PC-9 (cell line): ENCODE results near the gene BRD9. TPM values are rescaled to one million over a fixed set of nuclear protein-coding genes. Genes with fewer than 3 reads are reported as not detected.

ENCODE experiments used
- BruUV-seq: library from RNA; stranded (reverse); fragments of 400-500 nt; replicated peaks from 2 replicates; lab custom pipeline; 2021; lab: Mats Ljungman, UMichigan
- CTCF ChIA-PET: fragments of 300-600 bp; sonication (Branson Sonifier 250); formaldehyde crosslinking; loops from one replicate; lab custom pipeline; 2022; ENCODE audit warnings: antibody characterized with exemption; lab: Charles Lee
- POLR2A ChIA-PET: fragments of 300-600 bp; sonication (Branson Sonifier 250); formaldehyde crosslinking; loops from one replicate; lab custom pipeline; 2022; ENCODE audit warnings: antibody characterized with exemption; ENCODE audit not compliant: unreplicated experiment; lab: Charles Lee
- DNase-seq, 2 experiments: peaks; one replicate each; pipeline versions ENCODE4 v3.0.0 to v3.0.0-alpha.2; 2015 to 2022; ENCODE audit warnings: mixed read lengths in 1 of 2
- H2AFZ ChIP-seq: fragments of 200-600 bp; sonication (generic); 2 replicates; pipeline ENCODE4 v1.8.1; 2017; ENCODE audit warnings: antibody characterized with exemption
- H3F3A ChIP-seq: fragments of 200-600 bp; sonication (generic); 2 replicates; pipeline ENCODE4 v1.8.1; 2017; ENCODE audit warnings: antibody characterized with exemption, mild to moderate bottlenecking, low read depth; ENCODE audit not compliant: insufficient read depth
- H3K27ac ChIP-seq: fragments of 200-600 bp; sonication (generic); 2 replicates; pipeline ENCODE4 v1.6.1; 2016; ENCODE audit warnings: mixed run types
- H3K27me3 ChIP-seq: fragments of 200-600 bp; sonication (generic); 2 replicates; pipeline ENCODE4 v1.6.1; 2016; ENCODE audit warnings: low read depth, mixed run types; ENCODE audit not compliant: insufficient read depth
- H3K36me3 ChIP-seq: fragments of 200-600 bp; sonication (generic); 2 replicates; pipeline ENCODE4 v1.6.1; 2016; ENCODE audit warnings: low read depth, mixed run types
- H3K4me1 ChIP-seq: fragments of 200-600 bp; sonication (generic); replicated peaks from 2 replicates; pipeline ENCODE4 v1.6.1; 2016; ENCODE audit warnings: mixed run types; ENCODE audit not compliant: insufficient read depth
- H3K4me2 ChIP-seq: fragments of 200-600 bp; sonication (generic); 2 replicates; pipeline ENCODE4 v1.6.1; 2017; ENCODE audit warnings: mixed run types
- H3K4me3 ChIP-seq: fragments of 200-600 bp; sonication (generic); 2 replicates; pipeline ENCODE4 v1.6.1; 2016; ENCODE audit warnings: mixed run types
- H3K79me2 ChIP-seq: fragments of 200-600 bp; sonication (generic); 2 replicates; pipeline ENCODE4 v1.6.1; 2017; ENCODE audit warnings: low read depth, mixed run types
- H3K9me2 ChIP-seq: fragments of 200-600 bp; sonication (generic); 2 replicates; pipeline ENCODE4 v1.8.1; 2017; ENCODE audit warnings: mild to moderate bottlenecking; ENCODE audit not compliant: insufficient read depth
- H3K9me3 ChIP-seq: fragments of 200-600 bp; sonication (generic); 2 replicates; pipeline ENCODE4 v1.8.1; 2016; ENCODE audit warnings: low read depth; ENCODE audit not compliant: insufficient read depth
- H4K20me1 ChIP-seq: fragments of 200-600 bp; sonication (generic); 2 replicates; pipeline ENCODE4 v1.8.1; 2017; ENCODE audit not compliant: insufficient read depth
- CTCF ChIP-seq: fragments of 200-600 bp; sonication (generic); conservative IDR thresholded peaks from 2 replicates; pipeline ENCODE4 v1.6.1; 2017; ENCODE audit warnings: mixed run types, antibody characterized with exemption, mild to moderate bottlenecking, moderate library complexity
- EZH2 ChIP-seq: fragments of 200-600 bp; sonication (generic); IDR thresholded peaks from 2 replicates; pipeline ENCODE4 v1.8.0; 2017; ENCODE audit warnings: antibody characterized with exemption, low read depth
- intact Hi-C: fragments of 100-400 bp; cut with micrococcal nuclease; formaldehyde crosslinking; loops from one replicate; pipeline ENCODE4 v1.10.0; 2022; ENCODE audit not compliant: unreplicated experiment
- total RNA-seq: library from RNA; stranded (reverse); gene quantifications from 2 replicates; pipeline ENCODE4 v1.2.3, GENCODE V29; 2021

BRD9 gene
- total RNA-seq, 1 experiment from 2014 or later, result 102 TPM

DNA sequence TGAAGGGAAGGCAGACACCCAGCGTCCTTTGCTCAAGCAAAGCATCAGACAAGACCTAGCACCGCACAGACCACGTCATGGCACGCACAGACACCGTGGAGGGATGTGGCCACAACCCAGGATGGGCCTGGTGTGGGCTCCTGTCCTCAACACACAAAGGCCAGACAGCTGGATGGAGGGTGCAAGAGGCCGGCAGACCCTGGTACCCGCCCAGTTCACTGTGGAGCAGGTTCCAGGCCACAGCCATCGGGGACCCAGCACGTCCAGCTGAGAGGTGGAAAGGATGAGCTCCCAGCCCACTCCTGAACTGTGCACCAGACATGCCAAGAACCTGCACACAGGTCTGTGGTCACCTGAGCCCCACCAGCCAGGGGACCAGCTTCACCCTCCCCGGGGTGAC is 26.8 kb downstream of the BRD9 start:
- no peaks in the 10 kb centered on the region for H3K27me3 ChIP-seq
- no peaks in the 10 kb centered on the region for H3K4me1 ChIP-seq
- no TSS peak for BruUV-seq
- intact Hi-C loops, result no loop called here
- H3K27ac ChIP-seq, result no peak overlapping the region
- H3K4me2 ChIP-seq, result no peak overlapping the region
- DNase-seq, result no peak
- no peak for TF ChIP-seq EZH2
- H4K20me1 ChIP-seq, result peaks cover 28% of the 10 kb centered on the region
- no peak overlapping the region for H2AFZ ChIP-seq
- CTCF ChIA-PET, result no interaction called here
- no peaks in the 10 kb centered on the region for H3F3A ChIP-seq
- H3K4me3 ChIP-seq, result no peak overlapping the region
- POLR2A ChIA-PET, result no interaction called here
- no peaks in the 10 kb centered on the region for H3K9me3 ChIP-seq
- no peaks in the 10 kb centered on the region for H3K79me2 ChIP-seq
- peaks cover 32% of the 10 kb centered on the region for H3K36me3 ChIP-seq
- H3K9me2 ChIP-seq, result no peaks in the 10 kb centered on the region

DNA sequence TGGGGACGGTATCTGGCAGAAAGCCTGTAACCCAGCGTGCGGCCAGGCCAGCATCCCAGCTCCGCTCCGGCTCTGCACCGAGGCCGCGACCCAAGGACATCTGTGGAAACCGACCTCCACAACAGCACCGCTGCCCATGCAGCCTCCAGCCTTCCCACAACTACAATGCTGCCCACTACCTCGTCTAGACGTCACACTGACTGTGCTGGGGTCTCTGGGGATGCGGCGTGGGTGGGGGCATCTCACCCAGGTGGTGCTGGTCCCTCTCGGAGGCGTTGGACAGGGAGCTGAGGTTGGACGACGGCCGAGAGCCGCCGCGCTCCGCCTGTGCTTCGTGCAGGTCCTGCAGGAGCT is 27.5 kb downstream of the BRD9 start:
- peaks cover 27% of the 10 kb centered on the region for H3K36me3 ChIP-seq
- no peaks in the 10 kb centered on the region for H3F3A ChIP-seq
- H4K20me1 ChIP-seq, result peaks cover 28% of the 10 kb centered on the region
- no peaks in the 10 kb centered on the region for H3K4me1 ChIP-seq
- no peaks in the 10 kb centered on the region for H3K79me2 ChIP-seq
- H3K27me3 ChIP-seq, result no peaks in the 10 kb centered on the region
- no peak overlapping the region for H3K4me3 ChIP-seq
- no TSS peak for BruUV-seq
- intact Hi-C loops, result no loop called here
- DNase-seq, result no peak
- no peak overlapping the region for H3K27ac ChIP-seq
- ChIA-PET POLR2A (no interaction called here), CTCF (no interaction called here)
- no peaks in the 10 kb centered on the region for H3K9me3 ChIP-seq
- no peak overlapping the region for H2AFZ ChIP-seq
- TF ChIP-seq CTCF (no peak), EZH2 (no peak)
- no peaks in the 10 kb centered on the region for H3K9me2 ChIP-seq
- H3K4me2 ChIP-seq, result no peak overlapping the region

DNA sequence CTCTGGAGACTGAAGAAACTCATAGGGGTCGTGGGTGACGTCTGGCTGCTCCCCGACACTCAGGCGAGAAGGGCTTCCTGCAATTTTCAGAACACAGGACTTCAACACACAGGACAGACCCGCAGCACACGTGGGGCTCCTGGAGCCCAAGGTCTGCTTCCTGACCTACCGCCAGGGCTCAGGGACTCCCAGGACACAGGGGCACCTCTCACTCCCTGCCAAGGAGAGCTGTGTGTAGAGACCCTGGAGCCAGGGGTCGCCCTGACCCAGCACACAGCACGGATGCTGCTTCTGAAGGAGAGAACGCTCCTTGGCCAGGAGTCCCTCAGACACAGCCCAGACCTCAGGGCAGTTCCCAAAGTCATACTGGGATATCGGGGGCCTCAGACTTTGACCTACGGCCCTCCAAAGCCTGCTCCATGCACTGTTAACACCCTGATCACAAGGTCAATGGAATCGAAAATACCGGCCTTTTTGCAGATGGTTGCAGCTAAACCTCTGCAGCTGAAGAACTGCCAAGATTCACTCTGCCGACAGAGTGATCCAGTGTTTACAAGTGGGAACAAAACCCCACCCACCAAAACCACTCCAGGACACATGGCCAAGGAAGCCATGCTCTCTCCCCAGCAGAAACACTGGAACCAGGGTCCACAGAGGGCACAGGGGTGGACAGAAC is 28.0 kb downstream of the BRD9 start:
- POLR2A ChIA-PET, result no interaction called here
- Histone ChIP-seq H3F3A (no peaks in the 10 kb centered on the region), H3K79me2 (no peaks in the 10 kb centered on the region), H3K4me3 (no peak overlapping the region), H3K27ac (no peak overlapping the region), H3K36me3 (peaks cover 22% of the 10 kb centered on the region), H3K27me3 (no peaks in the 10 kb centered on the region), H3K4me1 (no peaks in the 10 kb centered on the region), H3K4me2 (no peak overlapping the region), H4K20me1 (peaks cover 28% of the 10 kb centered on the region), H3K9me2 (no peaks in the 10 kb centered on the region), H3K9me3 (no peaks in the 10 kb centered on the region), H2AFZ (no peak overlapping the region)
- intact Hi-C loops, result no loop called here
- BruUV-seq, result no TSS peak
- CTCF ChIA-PET, result no interaction called here
- TF ChIP-seq EZH2 (no peak), CTCF (no peak)
- no peak for DNase-seq
